CD4-positive, alpha-beta T cell treated with Interleukin-15 for 1 hour (primary cell): ENCODE results near the gene QRICH2.
"Not testable (repeated sequence)": the region's sequence is repeated elsewhere in the genome, so short reads cannot be mapped to it uniquely, and the experiment has no call there.

Experiments used
- DNase-seq: peaks from one replicate; pipeline ENCODE4 v3.0.0-alpha.2; 2020

QRICH2 gene

GRCh38 chr17:76265624-76266243 is 42.3 kb downstream of the QRICH2 start:
- peak; percentile 61 for DNase-seq

- peak; percentile 99 for DNase-seq
These were observed 43.1 kb downstream of the QRICH2 start, which contains the start of gene UBALD2 for GRCh38 chr17:76264755-76265623. TSS of gene UBALD2 (plus strand) at chr17:76265348. CDS start at chr17:76265506, 158 bp downstream.

GRCh38 chr17:76264425-76264754 is 43.7 kb downstream of the QRICH2 start:
- DNase-seq, result no peak

- no peak for DNase-seq
These were observed 44.2 kb downstream of the QRICH2 start for GRCh38 chr17:76263896-76264295.

GRCh38 chr17:76262732-76263344 is 45.2 kb downstream of the QRICH2 start:
- peak; percentile 56 for DNase-seq

GRCh38 chr17:76261421-76262215 is 46.5 kb downstream of the QRICH2 start:
- no peak for DNase-seq

GRCh38 chr17:76260669-76261068 is 47.4 kb downstream of the QRICH2 start:
- DNase-seq, result no peak

- no peak for DNase-seq
These were observed 47.9 kb downstream of the QRICH2 start for GRCh38 chr17:76260220-76260619.

GRCh38 chr17:76256430-76257050 is 51.5 kb downstream of the QRICH2 start:
- DNase-seq, result peak; percentile 69

- DNase-seq, result no peak
These were observed 52.2 kb downstream of the QRICH2 start for GRCh38 chr17:76255801-76256429.

GRCh38 chr17:76254275-76254674 is 53.8 kb downstream of the QRICH2 start:
- DNase-seq, result no peak

GRCh38 chr17:76253841-76254240 is 54.2 kb downstream of the QRICH2 start:
- DNase-seq, result no peak

GRCh38 chr17:76252967-76253766 is 54.9 kb downstream of the QRICH2 start:
- not testable (repeated sequence) for DNase-seq

- peak; percentile 68 for DNase-seq
These were observed 55.8 kb downstream of the QRICH2 start for GRCh38 chr17:76252040-76252954.

- DNase-seq, result no peak
These were observed 56.5 kb downstream of the QRICH2 start for GRCh38 chr17:76251478-76252039.

- DNase-seq, result no peak
These were observed 57.9 kb downstream of the QRICH2 start for GRCh38 chr17:76250141-76250540.

GRCh38 chr17:76248013-76248782 is 59.9 kb downstream of the QRICH2 start:
- DNase-seq, result no peak

GRCh38 chr17:76247304-76247703 is 60.8 kb downstream of the QRICH2 start:
- no peak for DNase-seq
